Astrocyte (in vitro differentiated cells and primary cell): ENCODE measurements around the gene GIPC2.

Source experiments
- EZH2 ChIP-seq: IDR thresholded peaks from 2 replicates; pipeline ENCODE4 v1.6.1; 2012; ENCODE audit warnings: mild to moderate bottlenecking, low read length, inconsistent platforms; ENCODE audit not compliant: insufficient read depth
- TF ChIP-seq, protein P1 (sequence below): IDR thresholded peaks from 2 replicates; pipeline ENCODE4 v1.5.1; 2011; ENCODE audit warnings: low read depth, mild to moderate bottlenecking, inconsistent platforms, low read length, moderate library complexity; ENCODE audit not compliant: insufficient read depth

DNA sequence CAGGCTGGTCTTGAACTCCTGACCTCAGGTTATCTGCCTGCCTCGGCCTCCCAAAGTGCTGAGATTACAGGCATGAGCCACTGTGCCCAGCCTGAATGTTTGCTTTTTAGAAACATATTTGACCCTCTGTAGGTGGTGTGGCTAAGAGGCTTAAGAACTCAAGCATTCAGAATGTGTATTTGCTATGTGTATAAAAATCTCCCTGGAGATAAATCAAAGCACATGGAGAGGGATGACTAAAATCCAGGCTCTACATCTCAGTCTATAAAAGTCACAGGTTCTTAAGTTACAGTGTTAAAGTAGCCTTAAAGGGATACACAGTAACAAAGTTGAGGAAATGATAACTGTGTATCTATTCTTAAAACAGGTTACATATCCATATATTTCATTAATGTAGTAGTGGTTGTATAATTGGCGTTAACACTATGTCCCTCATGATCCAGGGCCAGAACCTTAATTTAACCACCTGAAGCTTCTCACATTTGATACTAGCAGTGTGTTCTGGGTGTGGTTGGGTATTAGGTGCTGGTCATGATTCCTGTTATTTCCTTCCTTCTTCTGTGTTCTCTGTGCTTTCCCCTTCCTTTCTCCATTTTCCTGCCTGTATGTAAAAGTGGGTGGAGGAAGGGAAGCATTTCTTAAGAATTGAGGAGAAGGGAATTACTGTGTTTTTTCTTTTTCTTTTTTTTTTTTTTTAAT lies 16.2 kb downstream of the GIPC2 start:
- TF ChIP-seq, protein P1, sequence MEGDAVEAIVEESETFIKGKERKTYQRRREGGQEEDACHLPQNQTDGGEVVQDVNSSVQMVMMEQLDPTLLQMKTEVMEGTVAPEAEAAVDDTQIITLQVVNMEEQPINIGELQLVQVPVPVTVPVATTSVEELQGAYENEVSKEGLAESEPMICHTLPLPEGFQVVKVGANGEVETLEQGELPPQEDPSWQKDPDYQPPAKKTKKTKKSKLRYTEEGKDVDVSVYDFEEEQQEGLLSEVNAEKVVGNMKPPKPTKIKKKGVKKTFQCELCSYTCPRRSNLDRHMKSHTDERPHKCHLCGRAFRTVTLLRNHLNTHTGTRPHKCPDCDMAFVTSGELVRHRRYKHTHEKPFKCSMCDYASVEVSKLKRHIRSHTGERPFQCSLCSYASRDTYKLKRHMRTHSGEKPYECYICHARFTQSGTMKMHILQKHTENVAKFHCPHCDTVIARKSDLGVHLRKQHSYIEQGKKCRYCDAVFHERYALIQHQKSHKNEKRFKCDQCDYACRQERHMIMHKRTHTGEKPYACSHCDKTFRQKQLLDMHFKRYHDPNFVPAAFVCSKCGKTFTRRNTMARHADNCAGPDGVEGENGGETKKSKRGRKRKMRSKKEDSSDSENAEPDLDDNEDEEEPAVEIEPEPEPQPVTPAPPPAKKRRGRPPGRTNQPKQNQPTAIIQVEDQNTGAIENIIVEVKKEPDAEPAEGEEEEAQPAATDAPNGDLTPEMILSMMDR = no peak
- TF ChIP-seq EZH2 = no peak
